Psoas muscle (tissue), 8 donors: ENCODE data around the gene NCAPG2. TPM values are rescaled to one million over a fixed set of nuclear protein-coding genes. Genes with fewer than 3 reads are reported as not detected.

Source experiments
- ATAC-seq, 4 donors: fragments of 200-7000 bp; cut with Tn5 transposase; one replicate each; pipeline ENCODE4 v1.9.1; 2020; ENCODE audit warnings: moderate library complexity in 3 of 4, mild to moderate bottlenecking in 2 of 4
- DNase-seq, 2 donors: peaks; one replicate each; pipeline ENCODE4 v3.0.0-alpha.2; 2020
- H3K27ac ChIP-seq: fragments of 200-600 bp; one replicate; pipeline ENCODE4 v1.8.0; 2022
- H3K27me3 ChIP-seq, 3 donors: fragments of 200-600 bp in 1 of 3; one replicate each; pipeline versions ENCODE4 v1.6.1 to v1.8.0; 2013 to 2022; ENCODE audit warnings: low read length in 2 of 3, mild to moderate bottlenecking in 2 of 3, moderate library complexity in 1 of 3; ENCODE audit not compliant: insufficient read depth in 3 of 3
- H3K36me3 ChIP-seq, 2 donors: fragments of 200-600 bp in 1 of 2; one replicate each; pipeline versions ENCODE4 v1.6.1 to v1.8.0; 2013 to 2022; ENCODE audit warnings: low read depth in 1 of 2, mild to moderate bottlenecking in 1 of 2, moderate library complexity in 1 of 2; ENCODE audit not compliant: insufficient read depth in 1 of 2
- H3K4me1 ChIP-seq: fragments of 200-600 bp; one replicate; pipeline ENCODE4 v1.8.0; 2022
- H3K4me3 ChIP-seq: fragments of 200-600 bp; one replicate; pipeline ENCODE4 v1.8.0; 2022; ENCODE audit warnings: mild to moderate bottlenecking
- H3K9me3 ChIP-seq: fragments of 200-600 bp; one replicate; pipeline ENCODE4 v1.8.0; 2022
- WGBS, 3 donors: extraction: QIAGEN DNeasy Blood & Tissue Kit; methylation state at CpG; one replicate each; pipeline versions ENCODE4 v1.1.6 to v1.1.7; 2013; 5-methylcytosine and 5-hydroxymethylcytosine counted together
- intact Hi-C, 2 donors: fragments of 100-400 bp; cut with DNase I; formaldehyde crosslinking; loops; one replicate each; pipeline versions ENCODE4 v1.11.0 to v1.14.2; 2022
- polyA plus RNA-seq, 3 donors: library from polyadenylated mRNA; stranded (reverse); fragments of 200-250 nt; gene quantifications; one replicate each; pipeline ENCODE4 v1.2.3, GENCODE V29; 2013
- total RNA-seq, 4 donors: library from RNA; stranded (reverse); fragmentation: NEBNext Ultra II Directional in 2 of 4; extraction: Animal tissue kit (Norgen Biotek cat#: 25700) in 2 of 4; gene quantifications; one replicate each; pipeline versions ENCODE4 v1.2.1 to v1.2.4, GENCODE V29; 2021 to 2023
- TF ChIP-seq, protein P1 (sequence below): fragments of 200-600 bp; IDR thresholded peaks from one replicate; pipeline ENCODE4 v1.8.0; 2022; ENCODE audit warnings: antibody characterized with exemption
- donor health status: healthy with polysubstance abuse.
- donor health status: DM: no; HTN: no; CAD: no; lungs with moderate emphysema.
- donor health status: Bipolar disorder and iron deficiency.
- donor health status: healthy.
- donor health status: DM: yes; HTN: yes; CAD: no.
- donor health status: DM: no; HTN: no; CAD: no.
- donor health status: DM: no; HTN: no; CAD: no.
- donor health status: DM: yes; HTN: yes; CAD: no.

The NCAPG2 gene
- total and polyA plus RNA-seq, 7 donors = 1.9 to 3.8 (median 2.8) TPM

DNA sequence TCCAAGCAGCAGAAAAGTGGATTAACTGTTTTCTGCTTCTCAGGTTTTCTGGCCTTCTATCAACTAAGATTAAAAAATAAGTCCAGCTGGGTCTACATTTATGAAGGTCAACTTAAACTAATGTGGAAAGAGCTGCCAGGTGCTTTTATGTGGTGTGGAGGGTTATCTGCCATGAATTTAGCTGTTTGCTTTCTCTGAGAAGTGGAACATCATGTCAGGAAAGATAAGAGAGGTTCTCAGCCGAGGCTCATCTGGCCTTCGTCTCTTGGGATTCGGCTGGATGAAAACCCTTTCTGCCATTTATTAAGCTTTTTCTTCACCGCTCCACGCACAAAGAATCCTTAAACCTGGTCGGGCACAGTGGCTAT is 122.5 kb downstream of the NCAPG2 start:
- no peak overlapping the region for H3K27ac ChIP-seq
- TF ChIP-seq, protein P1, sequence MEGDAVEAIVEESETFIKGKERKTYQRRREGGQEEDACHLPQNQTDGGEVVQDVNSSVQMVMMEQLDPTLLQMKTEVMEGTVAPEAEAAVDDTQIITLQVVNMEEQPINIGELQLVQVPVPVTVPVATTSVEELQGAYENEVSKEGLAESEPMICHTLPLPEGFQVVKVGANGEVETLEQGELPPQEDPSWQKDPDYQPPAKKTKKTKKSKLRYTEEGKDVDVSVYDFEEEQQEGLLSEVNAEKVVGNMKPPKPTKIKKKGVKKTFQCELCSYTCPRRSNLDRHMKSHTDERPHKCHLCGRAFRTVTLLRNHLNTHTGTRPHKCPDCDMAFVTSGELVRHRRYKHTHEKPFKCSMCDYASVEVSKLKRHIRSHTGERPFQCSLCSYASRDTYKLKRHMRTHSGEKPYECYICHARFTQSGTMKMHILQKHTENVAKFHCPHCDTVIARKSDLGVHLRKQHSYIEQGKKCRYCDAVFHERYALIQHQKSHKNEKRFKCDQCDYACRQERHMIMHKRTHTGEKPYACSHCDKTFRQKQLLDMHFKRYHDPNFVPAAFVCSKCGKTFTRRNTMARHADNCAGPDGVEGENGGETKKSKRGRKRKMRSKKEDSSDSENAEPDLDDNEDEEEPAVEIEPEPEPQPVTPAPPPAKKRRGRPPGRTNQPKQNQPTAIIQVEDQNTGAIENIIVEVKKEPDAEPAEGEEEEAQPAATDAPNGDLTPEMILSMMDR = no peak
- DNase-seq = no peak
- ATAC-seq = no peak
- H3K4me1 ChIP-seq = peaks cover 7% of the 10 kb centered on the region
- H3K9me3 ChIP-seq = peaks cover 8% of the 10 kb centered on the region
- no peaks in the 10 kb centered on the region for H3K36me3 ChIP-seq
- intact Hi-C loops = no loop called here
- H3K27me3 ChIP-seq = peaks cover 0 to 60% (median 7%) of the 10 kb centered on the region in 3 donors
- H3K4me3 ChIP-seq = no peak overlapping the region
- WGBS, 3 donors = 80 to 86% (median 85%) methylated on average over 6 of the region's 6 CpGs

DNA sequence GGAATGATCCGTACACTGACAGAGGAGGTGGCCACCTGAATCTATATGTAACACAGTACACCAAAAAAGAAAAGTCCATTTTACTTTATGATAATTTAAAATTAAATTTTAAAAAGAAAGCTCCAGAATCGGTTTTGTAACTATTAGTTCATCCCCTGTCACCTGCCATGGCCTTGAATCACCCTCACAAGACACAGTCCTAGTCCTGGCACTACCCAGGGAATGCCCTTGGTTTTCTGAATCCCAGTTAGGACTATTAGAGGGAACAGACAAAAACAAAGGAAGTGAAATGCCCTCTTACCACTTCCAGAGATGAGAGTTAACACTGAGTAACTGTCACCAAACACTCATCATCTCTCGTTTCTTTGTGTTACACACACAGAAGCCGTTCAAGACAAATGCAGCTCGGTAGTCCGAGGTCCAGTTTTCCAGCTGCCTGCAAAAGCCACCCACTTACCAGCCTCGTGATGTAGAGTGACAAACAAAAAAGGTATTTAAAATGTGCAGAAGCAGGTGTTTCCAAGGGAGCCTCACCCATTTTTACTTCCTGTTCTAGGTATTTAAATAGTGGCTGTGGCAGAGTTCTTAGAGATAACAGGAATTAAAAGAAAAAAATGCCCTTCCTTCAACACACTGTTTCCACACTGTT is 123.0 kb downstream of the NCAPG2 start:
- H3K4me1 ChIP-seq = peaks cover 6% of the 10 kb centered on the region
- WGBS, 3 donors = 64 to 70% (median 70%) methylated on average over 7 of the region's 7 CpGs
- intact Hi-C loops = no loop called here
- ATAC-seq (no peak), DNase-seq (no peak)
- peaks cover 0 to 56% (median 6%) of the 10 kb centered on the region in 3 donors for H3K27me3 ChIP-seq
- peaks cover 8% of the 10 kb centered on the region for H3K9me3 ChIP-seq
- TF ChIP-seq, protein P1 = no peak
- no peak overlapping the region for H3K27ac ChIP-seq
- H3K4me3 ChIP-seq = no peak overlapping the region
- no peaks in the 10 kb centered on the region for H3K36me3 ChIP-seq

Other genes starting within 250 kb of the NCAPG2 start
- gene PTPRN2, start 117.0 kb downstream of the NCAPG2 start, total RNA-seq = under 1 TPM; 0.47 to 0.82 (median 0.49) TPM
- under 1 TPM; 0.51 to 0.74 (median 0.56) TPM for gene PTPRN2, start 117.0 kb downstream of the NCAPG2 start, polyA plus RNA-seq
- 10 to 100 TPM; 35.9 to 63.4 (median 54.1) TPM for gene ESYT2, start 124.7 kb upstream of the NCAPG2 start, total RNA-seq
- 10 to 100 TPM; 27.5 to 44.0 (median 28.5) TPM for gene ESYT2, start 124.7 kb upstream of the NCAPG2 start, polyA plus RNA-seq
- 10 to 100 TPM; 11.1 to 23.6 (median 18.2) TPM for gene DYNC2I1, start 151.8 kb upstream of the NCAPG2 start, total RNA-seq
- gene DYNC2I1, start 151.8 kb upstream of the NCAPG2 start, polyA plus RNA-seq = 10 to 100 TPM in 2 of 3 donors, 1 to 10 TPM in 1; 9.7 to 18.1 (median 10.0) TPM